ENCODE results near the gene ITK. TPM values are rescaled to one million over a fixed set of nuclear protein-coding genes. Genes with fewer than 3 reads are reported as not detected.

ITK gene
- total RNA-seq, 2 experiments from 2014 or later, result 200 to 204 TPM

DNA sequence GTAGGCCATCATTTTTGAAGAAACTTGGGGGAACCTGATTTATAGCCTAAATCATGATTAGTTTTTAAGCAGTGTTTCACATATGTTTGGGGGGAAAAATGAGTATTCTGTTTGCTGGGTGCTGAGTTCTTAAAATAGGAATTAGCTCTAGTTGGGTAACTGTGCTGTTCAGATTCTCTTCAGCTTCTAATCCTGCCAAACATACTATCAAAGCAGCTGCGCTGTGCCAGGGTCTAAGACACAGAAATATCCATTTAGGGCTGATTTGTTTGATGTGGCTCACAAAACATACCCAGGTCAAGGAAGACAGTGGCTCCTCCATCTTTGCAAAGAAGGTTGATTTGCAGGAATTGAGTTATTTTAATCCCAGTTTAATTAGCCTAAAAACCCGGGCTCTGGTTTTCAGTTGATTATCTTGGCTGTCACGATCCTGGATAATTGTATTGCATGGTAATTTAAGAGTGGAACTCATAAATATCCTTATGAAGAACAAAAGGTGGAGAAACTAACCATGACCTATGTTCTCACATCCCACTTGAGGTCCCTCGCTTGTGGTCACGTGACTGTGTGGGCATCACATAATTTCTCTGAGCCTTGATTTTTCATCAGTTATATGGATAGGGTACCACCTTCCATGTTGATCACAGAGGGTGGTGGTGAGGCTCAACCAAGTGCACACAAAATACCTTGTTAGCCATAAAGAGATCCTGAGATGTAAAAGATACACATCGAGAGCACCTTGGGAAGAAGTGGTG lies 104.0 kb downstream of the ITK start:
- peak overlapping the region; percentile 68 for H3K27ac Mint-ChIP-seq

GRCh38 chr5:157285310-157286035 lies 104.8 kb downstream of the ITK start:
- H3K27ac Mint-ChIP-seq, result peak overlapping the region; percentile 68
- peaks cover 82% of the 10 kb centered on the region for H3K4me1 Mint-ChIP-seq
- peaks cover 68% of the 10 kb centered on the region for H3K36me3 Mint-ChIP-seq
- no peak overlapping the region for H3K4me3 Mint-ChIP-seq
- DNase-seq, result no peak
- H3K27me3 Mint-ChIP-seq, result no peaks in the 10 kb centered on the region
- peaks cover 11% of the 10 kb centered on the region for H3K9me3 Mint-ChIP-seq

More for the DNA sequence above, 104.0 kb downstream of the ITK start:
- Mint-ChIP-seq H3K27me3 (no peaks in the 10 kb centered on the region), H3K9me3 (peaks cover 11% of the 10 kb centered on the region), H3K36me3 (peaks cover 66% of the 10 kb centered on the region), H3K4me1 (peaks cover 82% of the 10 kb centered on the region), H3K4me3 (no peak overlapping the region)
- no peak for DNase-seq

- H3K27ac Mint-ChIP-seq, result peak overlapping the region; percentile 30
- H3K36me3 Mint-ChIP-seq, result peaks cover 70% of the 10 kb centered on the region
- H3K9me3 Mint-ChIP-seq, result peaks cover 5% of the 10 kb centered on the region
- H3K4me3 Mint-ChIP-seq, result no peak overlapping the region
- DNase-seq, result no peak
- peaks cover 82% of the 10 kb centered on the region for H3K4me1 Mint-ChIP-seq
- H3K27me3 Mint-ChIP-seq, result no peaks in the 10 kb centered on the region
Observed at GRCh38 chr5:157286761-157287211, 106.1 kb downstream of the ITK start.

- DNase-seq, result no peak
- no peaks in the 10 kb centered on the region for H3K9me3 Mint-ChIP-seq
- H3K4me3 Mint-ChIP-seq, result no peak overlapping the region
- H3K27me3 Mint-ChIP-seq, result no peaks in the 10 kb centered on the region
- peak overlapping the region; percentile 78 for H3K27ac Mint-ChIP-seq
- peaks cover 73% of the 10 kb centered on the region for H3K36me3 Mint-ChIP-seq
- H3K4me1 Mint-ChIP-seq, result peaks cover 73% of the 10 kb centered on the region
Observed at GRCh38 chr5:157288405-157289163, 107.9 kb downstream of the ITK start.

- Mint-ChIP-seq H3K4me1 (peaks cover 72% of the 10 kb centered on the region), H3K4me3 (no peak overlapping the region), H3K27ac (peak overlapping the region; percentile 63), H3K27me3 (no peaks in the 10 kb centered on the region), H3K36me3 (peaks cover 78% of the 10 kb centered on the region), H3K9me3 (no peaks in the 10 kb centered on the region)
- no peak for DNase-seq
Observed at GRCh38 chr5:157289164-157289819, 108.7 kb downstream of the ITK start.

- DNase-seq, result no peak
- no peaks in the 10 kb centered on the region for H3K27me3 Mint-ChIP-seq
- H3K27ac Mint-ChIP-seq, result peak overlapping the region; percentile 88
- no peak overlapping the region for H3K4me3 Mint-ChIP-seq
- peaks cover 75% of the 10 kb centered on the region for H3K36me3 Mint-ChIP-seq
- no peaks in the 10 kb centered on the region for H3K9me3 Mint-ChIP-seq
- H3K4me1 Mint-ChIP-seq, result peaks cover 69% of the 10 kb centered on the region
Observed at GRCh38 chr5:157290156-157290980, 109.7 kb downstream of the ITK start.

GRCh38 chr5:157290981-157291711 lies 110.5 kb downstream of the ITK start:
- Mint-ChIP-seq H3K4me3 (no peak overlapping the region), H3K9me3 (no peaks in the 10 kb centered on the region), H3K4me1 (peaks cover 65% of the 10 kb centered on the region), H3K36me3 (peaks cover 76% of the 10 kb centered on the region), H3K27ac (peak overlapping the region; percentile 88), H3K27me3 (no peaks in the 10 kb centered on the region)
- peak; percentile 42 for DNase-seq

- Mint-ChIP-seq H3K9me3 (no peaks in the 10 kb centered on the region), H3K4me1 (peaks cover 61% of the 10 kb centered on the region), H3K27me3 (no peaks in the 10 kb centered on the region), H3K4me3 (no peak overlapping the region), H3K36me3 (peaks cover 78% of the 10 kb centered on the region), H3K27ac (peak overlapping the region; percentile 30)
- DNase-seq, result no peak
Observed at GRCh38 chr5:157292599-157292998, 112.0 kb downstream of the ITK start.

GRCh38 chr5:157294407-157295091 lies 113.9 kb downstream of the ITK start:
- DNase-seq, result no peak
- peak overlapping the region; percentile 28 for H3K27ac Mint-ChIP-seq
- peaks cover 45% of the 10 kb centered on the region for H3K4me1 Mint-ChIP-seq
- no peaks in the 10 kb centered on the region for H3K9me3 Mint-ChIP-seq
- peaks cover 69% of the 10 kb centered on the region for H3K36me3 Mint-ChIP-seq
- H3K27me3 Mint-ChIP-seq, result no peaks in the 10 kb centered on the region
- no peak overlapping the region for H3K4me3 Mint-ChIP-seq

GRCh38 chr5:157295247-157295646 lies 114.6 kb downstream of the ITK start:
- Mint-ChIP-seq H3K9me3 (no peaks in the 10 kb centered on the region), H3K4me3 (no peak overlapping the region), H3K36me3 (peaks cover 68% of the 10 kb centered on the region), H3K4me1 (peaks cover 40% of the 10 kb centered on the region), H3K27ac (peak overlapping the region; percentile 19), H3K27me3 (no peaks in the 10 kb centered on the region)
- DNase-seq, result no peak

- DNase-seq, result no peak
- H3K4me1 Mint-ChIP-seq, result peaks cover 35% of the 10 kb centered on the region
- H3K27me3 Mint-ChIP-seq, result no peaks in the 10 kb centered on the region
- H3K4me3 Mint-ChIP-seq, result no peak overlapping the region
- peaks cover 51% of the 10 kb centered on the region for H3K36me3 Mint-ChIP-seq
- no peak overlapping the region for H3K27ac Mint-ChIP-seq
- no peaks in the 10 kb centered on the region for H3K9me3 Mint-ChIP-seq
Observed at GRCh38 chr5:157300564-157300963, 119.9 kb downstream of the ITK start.

DNA sequence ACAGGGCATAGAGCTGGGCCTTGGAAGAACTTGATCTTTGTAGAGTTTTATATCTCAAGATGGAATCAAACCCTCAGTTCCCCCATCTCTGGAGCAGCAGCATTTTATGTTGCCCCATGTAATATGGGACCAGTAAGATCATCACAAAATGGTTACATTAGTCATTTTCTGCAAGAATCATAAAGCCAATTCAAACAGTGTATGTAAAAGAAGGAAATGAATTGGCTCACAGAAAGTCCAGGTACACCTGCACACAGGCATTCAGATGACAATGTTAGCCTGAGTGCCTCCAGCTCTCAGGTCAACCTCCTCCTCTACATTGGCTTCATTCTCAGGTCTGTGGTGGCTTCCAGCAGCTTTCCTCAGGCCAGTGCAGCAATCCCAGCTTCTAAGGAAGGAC lies 120.4 kb downstream of the ITK start:
- H3K9me3 Mint-ChIP-seq, result peaks cover 3% of the 10 kb centered on the region
- H3K4me1 Mint-ChIP-seq, result peaks cover 39% of the 10 kb centered on the region
- DNase-seq, result no peak
- peaks cover 53% of the 10 kb centered on the region for H3K36me3 Mint-ChIP-seq
- H3K27ac Mint-ChIP-seq, result peak overlapping the region; percentile 61
- no peak overlapping the region for H3K4me3 Mint-ChIP-seq
- no peaks in the 10 kb centered on the region for H3K27me3 Mint-ChIP-seq

GRCh38 chr5:157303023-157303422 lies 122.4 kb downstream of the ITK start:
- peak overlapping the region; percentile 48 for H3K27ac Mint-ChIP-seq
- no peak overlapping the region for H3K4me3 Mint-ChIP-seq
- H3K9me3 Mint-ChIP-seq, result peaks cover 7% of the 10 kb centered on the region
- H3K27me3 Mint-ChIP-seq, result no peaks in the 10 kb centered on the region
- peaks cover 55% of the 10 kb centered on the region for H3K36me3 Mint-ChIP-seq
- peaks cover 55% of the 10 kb centered on the region for H3K4me1 Mint-ChIP-seq
- no peak for DNase-seq

All from activated naive CD8-positive, alpha-beta T cell treated with anti-CD3 and anti-CD28 coated beads for 36 hours (primary cell).